DND-41 (cell line): ENCODE results near the gene CEACAM19.

Experiments used
- ATAC-seq: fragments of 200-7000 bp; cut with Tn5 transposase; 3 replicates; pipeline ENCODE4 v1.9.1; 2021; ENCODE audit warnings: low read depth; ENCODE audit not compliant: insufficient read depth
- DNase-seq: peaks from one replicate; pipeline ENCODE4 v3.0.0-alpha.2; 2020
- H2AFZ ChIP-seq: 2 replicates; pipeline ENCODE4 v1.6.0; 2012; ENCODE audit warnings: low read depth, low read length
- H3K27ac ChIP-seq: 2 replicates; pipeline ENCODE4 v1.5.1; 2012; ENCODE audit warnings: low read length, inconsistent platforms
- H3K27me3 ChIP-seq: fragments of 200-600 bp; sonication (generic); 2 replicates; pipeline ENCODE4 v1.6.0; 2012; ENCODE audit warnings: low read length, mild to moderate bottlenecking, inconsistent platforms; ENCODE audit not compliant: insufficient read depth, poor library complexity
- H3K36me3 ChIP-seq: 2 replicates; pipeline ENCODE4 v1.5.1; 2012; ENCODE audit warnings: low read length, inconsistent platforms; ENCODE audit not compliant: insufficient read depth
- H3K4me1 ChIP-seq: 2 replicates; pipeline ENCODE4 v1.5.1; 2012; ENCODE audit warnings: mild to moderate bottlenecking, low read length; ENCODE audit not compliant: insufficient read depth
- H3K4me2 ChIP-seq: 2 replicates; pipeline ENCODE4 v1.6.0; 2012; ENCODE audit warnings: mild to moderate bottlenecking, moderate library complexity, low read length, inconsistent platforms; ENCODE audit not compliant: insufficient read depth
- H3K4me3 ChIP-seq, 2 experiments: fragments of 200-600 bp in 1 of 2; shearing (Covaris generic) in 1 of 2; 2 replicates each; pipeline ENCODE4 v1.5.1; 2012 to 2016; ENCODE audit warnings: inconsistent platforms in 2 of 2, low read length in 2 of 2, mild to moderate bottlenecking in 2 of 2, low read depth in 1 of 2, moderate library complexity in 1 of 2
- H3K79me2 ChIP-seq: 2 replicates; pipeline ENCODE4 v1.6.0; 2012; ENCODE audit warnings: low read length, inconsistent platforms; ENCODE audit not compliant: insufficient read depth
- H3K9ac ChIP-seq: 2 replicates; pipeline ENCODE4 v1.6.0; 2012; ENCODE audit warnings: low read depth, mild to moderate bottlenecking, inconsistent platforms, low read length, moderate library complexity
- H3K9me3 ChIP-seq: 2 replicates; pipeline ENCODE4 v1.5.1; 2012; ENCODE audit warnings: low read length, moderate library complexity, mild to moderate bottlenecking, inconsistent platforms; ENCODE audit not compliant: insufficient read depth, severe bottlenecking
- H4K20me1 ChIP-seq: 2 replicates; pipeline ENCODE4 v1.6.0; 2012; ENCODE audit warnings: low read length; ENCODE audit not compliant: insufficient read depth
- EZH2 ChIP-seq: IDR thresholded peaks from 3 replicates; pipeline ENCODE4 v1.6.1; 2012; ENCODE audit warnings: borderline replicate concordance, low read depth, mild to moderate bottlenecking, moderate library complexity, low read length, inconsistent platforms; ENCODE audit not compliant: severe bottlenecking
- TF ChIP-seq, protein P1 (sequence below): IDR thresholded peaks from 2 replicates; pipeline ENCODE4 v1.5.1; 2012; ENCODE audit warnings: borderline replicate concordance, low read length, moderate library complexity, mild to moderate bottlenecking; ENCODE audit not compliant: poor library complexity, severe bottlenecking; ENCODE audit errors: extremely low read depth

Gene CEACAM19

DNA sequence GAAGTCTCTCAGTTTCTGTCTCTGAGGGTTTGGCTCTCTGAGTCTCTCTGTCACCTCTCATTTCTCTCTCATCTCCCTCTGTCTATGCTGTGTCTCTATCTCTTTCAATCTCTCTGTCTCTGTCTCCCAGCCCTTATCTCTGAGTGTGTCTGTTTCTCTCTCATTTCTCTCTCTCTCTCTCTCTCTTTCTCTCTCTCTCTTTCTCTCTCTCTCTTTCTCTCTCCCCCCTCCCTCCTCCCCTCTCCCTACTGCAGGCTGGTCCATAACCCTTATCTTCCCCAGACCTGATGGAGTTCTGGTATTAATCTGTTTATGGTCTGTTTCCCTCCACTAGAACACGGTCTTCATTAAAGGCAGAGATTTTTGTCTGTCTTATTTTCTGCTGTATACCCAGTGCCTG, 28.9 kb upstream of the CEACAM19 start:
- DNase-seq (no peak), ATAC-seq (no peak)
- Histone ChIP-seq H3K9me3 (no peaks in the 10 kb centered on the region), H3K4me3 (no peak overlapping the region), H4K20me1 (no peaks in the 10 kb centered on the region), H3K4me1 (no peaks in the 10 kb centered on the region), H3K4me2 (no peak overlapping the region), H3K79me2 (no peaks in the 10 kb centered on the region), H3K27ac (no peak overlapping the region), H3K27me3 (no peaks in the 10 kb centered on the region), H3K36me3 (no peaks in the 10 kb centered on the region), H2AFZ (no peak overlapping the region), H3K9ac (no peak overlapping the region)
- TF ChIP-seq EZH2: no peak
- TF ChIP-seq, protein P1, sequence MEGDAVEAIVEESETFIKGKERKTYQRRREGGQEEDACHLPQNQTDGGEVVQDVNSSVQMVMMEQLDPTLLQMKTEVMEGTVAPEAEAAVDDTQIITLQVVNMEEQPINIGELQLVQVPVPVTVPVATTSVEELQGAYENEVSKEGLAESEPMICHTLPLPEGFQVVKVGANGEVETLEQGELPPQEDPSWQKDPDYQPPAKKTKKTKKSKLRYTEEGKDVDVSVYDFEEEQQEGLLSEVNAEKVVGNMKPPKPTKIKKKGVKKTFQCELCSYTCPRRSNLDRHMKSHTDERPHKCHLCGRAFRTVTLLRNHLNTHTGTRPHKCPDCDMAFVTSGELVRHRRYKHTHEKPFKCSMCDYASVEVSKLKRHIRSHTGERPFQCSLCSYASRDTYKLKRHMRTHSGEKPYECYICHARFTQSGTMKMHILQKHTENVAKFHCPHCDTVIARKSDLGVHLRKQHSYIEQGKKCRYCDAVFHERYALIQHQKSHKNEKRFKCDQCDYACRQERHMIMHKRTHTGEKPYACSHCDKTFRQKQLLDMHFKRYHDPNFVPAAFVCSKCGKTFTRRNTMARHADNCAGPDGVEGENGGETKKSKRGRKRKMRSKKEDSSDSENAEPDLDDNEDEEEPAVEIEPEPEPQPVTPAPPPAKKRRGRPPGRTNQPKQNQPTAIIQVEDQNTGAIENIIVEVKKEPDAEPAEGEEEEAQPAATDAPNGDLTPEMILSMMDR: no peak

- Histone ChIP-seq H3K79me2 (no peaks in the 10 kb centered on the region), H3K9me3 (no peaks in the 10 kb centered on the region), H4K20me1 (no peaks in the 10 kb centered on the region), H3K4me2 (no peak within 1 kb of the TSS), H2AFZ (no peak within 1 kb of the TSS), H3K27ac (no peak within 1 kb of the TSS), H3K36me3 (no peaks in the 10 kb centered on the region), H3K4me3 (no peak within 1 kb of the TSS), H3K27me3 (no peaks in the 10 kb centered on the region), H3K4me1 (no peaks in the 10 kb centered on the region), H3K9ac (no peak within 1 kb of the TSS)
- DNase-seq: no peak
- no peak for ATAC-seq
- TF ChIP-seq, protein P1: no peak
- TF ChIP-seq EZH2: no peak
Measured at GRCh38 chr19:44643605-44644401, 27.5 kb upstream of the CEACAM19 start, which contains the start of gene PVR. Gene PVR, plus strand, starts transcription at chr19:44643910. Its CDS starts 187 bp downstream, at chr19:44644097.

- Histone ChIP-seq H2AFZ (no peak overlapping the region), H3K4me2 (no peak overlapping the region), H3K9ac (no peak overlapping the region), H3K9me3 (no peaks in the 10 kb centered on the region), H4K20me1 (no peaks in the 10 kb centered on the region), H3K27me3 (no peaks in the 10 kb centered on the region), H3K27ac (no peak overlapping the region), H3K4me1 (no peaks in the 10 kb centered on the region), H3K36me3 (no peaks in the 10 kb centered on the region), H3K4me3 (no peak overlapping the region), H3K79me2 (no peaks in the 10 kb centered on the region)
- TF ChIP-seq EZH2: no peak
- TF ChIP-seq, protein P1: no peak
- no peak for DNase-seq
- ATAC-seq: no peak
Measured at GRCh38 chr19:44644402-44645016, 26.8 kb upstream of the CEACAM19 start.
